SU-DHL-6 (cell line): ENCODE data around the gene SH3PXD2A.

ENCODE experiments used
- EZH2phosphoT487 ChIP-seq: fragments of 200-600 bp; sonication (generic), shearing (Covaris generic); conservative IDR thresholded peaks from 2 replicates; pipeline ENCODE4 v1.6.1; 2018; ENCODE audit warnings: mild to moderate bottlenecking, antibody characterized with exemption, low read length, moderate library complexity, mixed read lengths
- TF ChIP-seq, protein P1 (sequence below): fragments of 200-600 bp; sonication (generic); IDR thresholded peaks from one replicate; pipeline ENCODE4 v1.5.1; 2017; ENCODE audit warnings: antibody characterized with exemption, mild to moderate bottlenecking, low read length, moderate library complexity; ENCODE audit not compliant: insufficient read depth, poor library complexity, severe bottlenecking

DNA sequence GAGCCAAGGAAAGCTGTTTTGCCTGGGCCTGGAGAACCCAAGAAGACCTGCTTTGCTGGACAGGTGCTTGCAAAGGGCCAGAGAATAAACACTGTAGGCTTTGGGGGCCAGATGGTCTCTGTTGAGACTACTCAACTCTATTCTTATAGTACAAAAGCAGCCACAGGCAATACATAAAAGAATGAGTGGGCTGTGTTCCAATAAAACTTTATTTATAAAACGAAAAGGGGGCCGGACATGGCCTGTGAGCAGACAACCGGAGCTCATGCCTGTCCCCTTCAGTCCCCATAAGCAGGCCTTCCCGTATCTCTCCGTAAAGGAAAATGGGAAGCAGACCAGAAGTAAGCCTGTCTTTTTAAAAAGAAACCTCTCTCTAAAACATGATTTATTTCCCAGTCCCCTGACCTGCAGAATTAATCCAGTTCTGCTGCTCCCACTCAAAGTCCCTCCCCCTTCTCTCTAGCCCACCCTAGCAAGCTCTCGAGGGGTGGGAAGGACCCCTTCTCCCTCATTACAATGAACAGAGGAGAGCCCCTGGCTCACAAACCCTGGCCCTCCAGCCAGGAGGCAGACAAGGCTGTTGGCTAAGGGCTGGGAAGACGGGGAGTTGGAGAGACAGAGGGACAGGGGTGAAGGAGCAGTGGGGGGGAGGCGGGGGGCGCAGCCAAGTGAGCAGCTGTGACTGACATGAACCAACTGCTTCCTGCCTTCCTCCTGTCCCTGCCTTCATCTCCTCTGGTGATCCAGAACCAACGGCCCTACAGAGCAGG lies 184.1 kb downstream of the SH3PXD2A start:
- TF ChIP-seq, protein P1, sequence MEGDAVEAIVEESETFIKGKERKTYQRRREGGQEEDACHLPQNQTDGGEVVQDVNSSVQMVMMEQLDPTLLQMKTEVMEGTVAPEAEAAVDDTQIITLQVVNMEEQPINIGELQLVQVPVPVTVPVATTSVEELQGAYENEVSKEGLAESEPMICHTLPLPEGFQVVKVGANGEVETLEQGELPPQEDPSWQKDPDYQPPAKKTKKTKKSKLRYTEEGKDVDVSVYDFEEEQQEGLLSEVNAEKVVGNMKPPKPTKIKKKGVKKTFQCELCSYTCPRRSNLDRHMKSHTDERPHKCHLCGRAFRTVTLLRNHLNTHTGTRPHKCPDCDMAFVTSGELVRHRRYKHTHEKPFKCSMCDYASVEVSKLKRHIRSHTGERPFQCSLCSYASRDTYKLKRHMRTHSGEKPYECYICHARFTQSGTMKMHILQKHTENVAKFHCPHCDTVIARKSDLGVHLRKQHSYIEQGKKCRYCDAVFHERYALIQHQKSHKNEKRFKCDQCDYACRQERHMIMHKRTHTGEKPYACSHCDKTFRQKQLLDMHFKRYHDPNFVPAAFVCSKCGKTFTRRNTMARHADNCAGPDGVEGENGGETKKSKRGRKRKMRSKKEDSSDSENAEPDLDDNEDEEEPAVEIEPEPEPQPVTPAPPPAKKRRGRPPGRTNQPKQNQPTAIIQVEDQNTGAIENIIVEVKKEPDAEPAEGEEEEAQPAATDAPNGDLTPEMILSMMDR = no peak
- no peak for TF ChIP-seq EZH2phosphoT487
